Tongue (tissue), 2 donors: Measurements from ENCODE around the gene NRARP. TPM values are rescaled to one million over a fixed set of nuclear protein-coding genes. Genes with fewer than 3 reads are reported as not detected.
A peak's percentile ranks its signal among the peaks of the same experiment; 100 is the strongest.

ENCODE experiments used
- DNase-seq: peaks from one replicate; pipeline ENCODE4 v3.0.0-alpha.2; 2015
- total RNA-seq: library from RNA; depleted of rRNA; stranded (reverse); fragments of >200 nt; gene quantifications from one replicate; pipeline ENCODE4 v1.2.3, GENCODE V29; 2014

NRARP gene
- total RNA-seq, 1 donor from 2014 or later = 18.8 TPM

GRCh38 chr9:137297966-137298365, 4.1 kb downstream of the NRARP start:
- no peak for DNase-seq

GRCh38 chr9:137296670-137297664, 5.1 kb downstream of the NRARP start:
- DNase-seq = peak; percentile 37

- DNase-seq = no peak
Measured at GRCh38 chr9:137295849-137296669, 6.0 kb downstream of the NRARP start.

- DNase-seq = peak; percentile 41
Measured at GRCh38 chr9:137295238-137295811, 6.7 kb downstream of the NRARP start.

GRCh38 chr9:137294681-137295237, 7.3 kb downstream of the NRARP start:
- peak; percentile 46 for DNase-seq

- peak; percentile 35 for DNase-seq
Measured at GRCh38 chr9:137294091-137294680, 7.9 kb downstream of the NRARP start.

GRCh38 chr9:137293482-137294090, 8.5 kb downstream of the NRARP start:
- DNase-seq = no peak

GRCh38 chr9:137293094-137293481, 9.0 kb downstream of the NRARP start:
- no peak for DNase-seq

- peak; percentile 55 for DNase-seq
Measured at GRCh38 chr9:137286975-137287383, 15.1 kb downstream of the NRARP start.

- peak; percentile 30 for DNase-seq
Measured at GRCh38 chr9:137281345-137282116, 20.5 kb downstream of the NRARP start.

- no peak for DNase-seq
Measured at GRCh38 chr9:137280474-137281344, 21.4 kb downstream of the NRARP start.

- no peak for DNase-seq
Measured at GRCh38 chr9:137279741-137280473, 22.2 kb downstream of the NRARP start.

GRCh38 chr9:137278721-137279711, 23.1 kb downstream of the NRARP start:
- no peak for DNase-seq

GRCh38 chr9:137278061-137278701, 23.9 kb downstream of the NRARP start:
- no peak for DNase-seq

GRCh38 chr9:137277329-137278041, 24.6 kb downstream of the NRARP start, which contains the start of gene TOR4A:
Gene TOR4A (plus strand): TSS chr9:137277726. CDS start chr9:137278690, 964 bp downstream.
- peak; percentile 69 for DNase-seq
